Fibroblast of lung (primary cell): ENCODE measurements around the gene VPS26B.

Experiments used
- CTCF ChIP-seq, 2 donors: IDR thresholded peaks in 1 of 2; conservative IDR thresholded peaks in 1 of 2; 1 replicate in 1 of 2; 2 replicates in 1 of 2; pipeline ENCODE4 v1.5.1; 2011 to 2012; ENCODE audit warnings: low read length in 2 of 2, control low read depth in 1 of 2, inconsistent platforms in 1 of 2, low read depth in 1 of 2, mild to moderate bottlenecking in 1 of 2
- EZH2 ChIP-seq: IDR thresholded peaks from 2 replicates; pipeline ENCODE4 v1.5.1; 2012; ENCODE audit warnings: low read length, control low read depth, mild to moderate bottlenecking; ENCODE audit errors: missing control alignments

GRCh38 chr11:134289167-134289566, 64.7 kb downstream of the VPS26B start:
- TF ChIP-seq CTCF (conservative IDR thresholded peaks at IDR 0.05 in 1 of 2, IDR thresholded peaks at IDR 0.05 in 1 of 2; ENCODE audit: low read depth in 1 of 2, low read length in 2 of 2) (no peak), EZH2 (no peak)
